Lung (tissue), 16 donors: Measurements from ENCODE around the gene ARHGAP27. TPM values are rescaled to one million over a fixed set of nuclear protein-coding genes. Genes with fewer than 3 reads are reported as not detected.
"Not testable (repeated sequence)": the region's sequence is repeated elsewhere in the genome, so short reads cannot be mapped to it uniquely, and the experiment has no call there.

Source experiments
- ATAC-seq: fragments of 200-7000 bp; cut with Tn5 transposase; one replicate; pipeline ENCODE4 v1.9.1; 2020; ENCODE audit warnings: moderate number of reproducible peaks; ENCODE audit not compliant: insufficient read depth, low FRiP score
- DNase-seq, 3 donors: peaks; one replicate each; pipeline ENCODE4 v3.0.0-alpha.2; 2013 to 2017
- H3K27ac ChIP-seq, 2 donors: one replicate each; pipeline ENCODE4 v1.5.1; 2013; ENCODE audit warnings: mild to moderate bottlenecking in 2 of 2, moderate library complexity in 2 of 2, control low read depth in 1 of 2, inconsistent platforms in 1 of 2, low read depth in 1 of 2, low read length in 1 of 2
- H3K27me3 ChIP-seq, 3 donors: one replicate each; pipeline ENCODE4 v1.5.1; 2013; ENCODE audit warnings: low read length in 2 of 3; ENCODE audit not compliant: control insufficient read depth in 3 of 3, insufficient read depth in 3 of 3
- H3K36me3 ChIP-seq, 4 donors: one replicate each; pipeline ENCODE4 v1.5.1; 2013; ENCODE audit warnings: low read length in 4 of 4, mild to moderate bottlenecking in 1 of 4, moderate library complexity in 1 of 4; ENCODE audit not compliant: control insufficient read depth in 4 of 4, insufficient read depth in 4 of 4
- H3K4me1 ChIP-seq, 5 donors: one replicate each; pipeline ENCODE4 v1.5.1; 2013; ENCODE audit warnings: low read length in 5 of 5, mild to moderate bottlenecking in 2 of 5, moderate library complexity in 1 of 5; ENCODE audit not compliant: control insufficient read depth in 5 of 5, insufficient read depth in 5 of 5
- H3K4me3 ChIP-seq: one replicate; pipeline ENCODE4 v1.5.1; 2013; ENCODE audit warnings: mild to moderate bottlenecking, control low read depth, moderate library complexity
- H3K9ac ChIP-seq, 2 donors: one replicate each; pipeline ENCODE4 v1.5.1; 2013; ENCODE audit warnings: low read length in 2 of 2, control low read depth in 1 of 2; ENCODE audit not compliant: insufficient read depth in 1 of 2
- H3K9me3 ChIP-seq, 4 donors: one replicate each; pipeline ENCODE4 v1.5.1; 2013; ENCODE audit warnings: low read length in 3 of 4, mild to moderate bottlenecking in 1 of 4, moderate library complexity in 1 of 4; ENCODE audit not compliant: control insufficient read depth in 4 of 4, insufficient read depth in 3 of 4
- WGBS, 2 donors: extraction: QIAGEN DNeasy Blood & Tissue Kit; methylation state at CpG; one replicate each; pipeline ENCODE4 v1.1.7; 2013; 5-methylcytosine and 5-hydroxymethylcytosine counted together
- long read RNA-seq, 5 donors: transcript quantifications; one replicate each; lab custom pipeline, GENCODE V29; 2026
- polyA plus RNA-seq, 2 donors: library from polyadenylated mRNA; stranded (reverse); fragments of 200-250 nt; gene quantifications; one replicate each; pipeline ENCODE4 v1.2.1, GENCODE V29; 2013
- total RNA-seq, 2 donors: library from RNA; depleted of rRNA in 1 of 2; stranded (reverse); fragments of >200 nt in 1 of 2; gene quantifications; one replicate each; pipeline ENCODE4 v1.2.1, GENCODE V29; 2014 to 2021
- TF ChIP-seq, protein P1 (sequence below): IDR thresholded peaks from 2 replicates; pipeline ENCODE4 v1.5.1; 2012; ENCODE audit warnings: mild to moderate bottlenecking; ENCODE audit errors: control extremely low read depth, extremely low read depth
- donor health status: control.
- donor health status: control.
- donor health status: Bipolar disorder and iron deficiency.
- donor health status: healthy.
- donor health status: DM: yes; HTN: yes; CAD: no.

Gene ARHGAP27
- total RNA-seq: 10 to 100 TPM; 42.4 to 85.8 TPM
- polyA plus RNA-seq: 10 to 100 TPM; 56.1 to 67.6 TPM
- long read RNA-seq, donor 1: 0 reads
- long read RNA-seq, donor 2: 0 reads
- long read RNA-seq, donor 3, partial matches to known transcripts: 0 of 3 reads
- long read RNA-seq, donor 3, other reads (novel, unspliced or antisense): 0 of 3 reads
- long read RNA-seq, donor 4: 0 reads
- long read RNA-seq, donor 5, partial matches to known transcripts: 0 of 1 reads
- long read RNA-seq, donor 5, other reads (novel, unspliced or antisense): 0 of 1 reads

DNA sequence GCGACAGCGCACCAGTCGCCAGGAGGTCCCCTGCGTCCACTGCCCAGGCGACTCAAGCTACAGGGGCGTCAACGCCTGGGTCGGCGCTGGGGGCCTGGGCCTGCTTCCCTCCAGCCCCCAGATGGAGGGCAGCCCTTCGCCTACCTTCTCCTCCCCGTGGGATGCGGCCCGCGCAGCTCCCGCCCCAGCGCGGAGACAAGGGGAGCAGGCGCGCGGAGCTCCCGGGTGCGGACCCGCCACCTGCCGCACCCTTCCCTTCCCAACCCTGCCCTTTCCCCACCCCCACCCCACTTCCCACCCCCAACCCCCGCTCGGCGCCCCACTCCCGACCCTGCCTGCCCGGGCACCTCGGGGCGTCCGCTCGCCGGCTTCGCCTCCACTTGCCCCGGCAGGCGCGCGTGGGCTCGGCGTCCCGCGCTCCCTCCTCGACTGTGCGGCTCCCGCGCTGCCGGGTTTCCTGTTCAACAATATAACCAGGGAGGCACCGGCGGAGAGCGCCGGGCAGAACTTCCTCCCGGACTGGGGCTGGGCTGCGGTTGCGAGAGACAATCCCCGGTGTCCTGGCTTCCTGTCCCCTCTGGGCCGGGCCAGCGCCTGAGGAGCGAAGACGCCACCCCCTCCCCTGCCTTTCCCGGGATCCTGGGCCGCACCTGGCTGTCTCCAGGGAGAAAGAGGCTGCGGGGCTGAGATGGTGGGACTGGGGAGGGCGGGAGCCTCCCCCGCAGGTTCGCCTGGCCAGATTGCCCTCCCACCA is at the start of gene ARHGAP27:
Gene ARHGAP27, minus strand, starts transcription at position 466 of the 754 bp plus-strand sequence. CDS start 2,591 bp downstream, outside the sequence.
- no peaks in the 10 kb centered on the region for H3K9me3 ChIP-seq
- peaks cover 0 to 21% (median 8%) of the 10 kb centered on the region in 5 donors for H3K4me1 ChIP-seq
- peak within 1 kb of the TSS; percentile 81 to 92 for H3K27ac ChIP-seq
- ATAC-seq (peak; percentile 14), DNase-seq (peak in 2 of 3 donors; percentile 22 to 56)
- 1 to 2% methylated on average over 37 to 66 of the region's 66 CpGs for WGBS, 2 donors
- TF ChIP-seq, protein P1, sequence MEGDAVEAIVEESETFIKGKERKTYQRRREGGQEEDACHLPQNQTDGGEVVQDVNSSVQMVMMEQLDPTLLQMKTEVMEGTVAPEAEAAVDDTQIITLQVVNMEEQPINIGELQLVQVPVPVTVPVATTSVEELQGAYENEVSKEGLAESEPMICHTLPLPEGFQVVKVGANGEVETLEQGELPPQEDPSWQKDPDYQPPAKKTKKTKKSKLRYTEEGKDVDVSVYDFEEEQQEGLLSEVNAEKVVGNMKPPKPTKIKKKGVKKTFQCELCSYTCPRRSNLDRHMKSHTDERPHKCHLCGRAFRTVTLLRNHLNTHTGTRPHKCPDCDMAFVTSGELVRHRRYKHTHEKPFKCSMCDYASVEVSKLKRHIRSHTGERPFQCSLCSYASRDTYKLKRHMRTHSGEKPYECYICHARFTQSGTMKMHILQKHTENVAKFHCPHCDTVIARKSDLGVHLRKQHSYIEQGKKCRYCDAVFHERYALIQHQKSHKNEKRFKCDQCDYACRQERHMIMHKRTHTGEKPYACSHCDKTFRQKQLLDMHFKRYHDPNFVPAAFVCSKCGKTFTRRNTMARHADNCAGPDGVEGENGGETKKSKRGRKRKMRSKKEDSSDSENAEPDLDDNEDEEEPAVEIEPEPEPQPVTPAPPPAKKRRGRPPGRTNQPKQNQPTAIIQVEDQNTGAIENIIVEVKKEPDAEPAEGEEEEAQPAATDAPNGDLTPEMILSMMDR: no peak
- peaks cover 0 to 27% (median 1%) of the 10 kb centered on the region in 4 donors for H3K36me3 ChIP-seq
- no peak within 1 kb of the TSS for H3K9ac ChIP-seq
- H3K27me3 ChIP-seq: peaks cover 0 to 38% (median 24%) of the 10 kb centered on the region in 3 donors
- peak within 1 kb of the TSS; percentile 73 for H3K4me3 ChIP-seq

GRCh38 chr17:45482317-45482716 is 49.6 kb upstream of the ARHGAP27 start:
- ATAC-seq, H3K36me3 ChIP-seq, H3K4me3 ChIP-seq, H3K27me3 ChIP-seq, DNase-seq, H3K27ac ChIP-seq, H3K9ac ChIP-seq, H3K4me1 ChIP-seq, H3K9me3 ChIP-seq: not testable (repeated sequence)
- WGBS, 2 donors: 92 to 93% methylated on average over 3 of the region's 4 CpGs

- peaks cover 0 to 24% (median 3%) of the 10 kb centered on the region in 4 donors for H3K36me3 ChIP-seq
Measured at GRCh38 chr17:45475436-45475835, 42.8 kb upstream of the ARHGAP27 start.

GRCh38 chr17:45472249-45472648 is 39.6 kb upstream of the ARHGAP27 start:
- H3K4me1 ChIP-seq, H3K9ac ChIP-seq, DNase-seq, H3K9me3 ChIP-seq, H3K27ac ChIP-seq, H3K4me3 ChIP-seq, H3K27me3 ChIP-seq, ATAC-seq: not testable (repeated sequence)
- WGBS, 2 donors: 71 to 83% methylated on average over 3 of the region's 3 CpGs
- H3K36me3 ChIP-seq: peaks cover 0 to 23% (median 5%) of the 10 kb centered on the region in 4 donors

More at GRCh38 chr17:45475436-45475835, 42.8 kb upstream of the ARHGAP27 start:
- not testable (repeated sequence) for H3K27ac ChIP-seq, H3K9me3 ChIP-seq, H3K9ac ChIP-seq, H3K4me3 ChIP-seq, H3K27me3 ChIP-seq, ATAC-seq, DNase-seq, H3K4me1 ChIP-seq
- WGBS, 2 donors: 95 to 98% methylated on average over 11 to 14 of the region's 14 CpGs

DNA sequence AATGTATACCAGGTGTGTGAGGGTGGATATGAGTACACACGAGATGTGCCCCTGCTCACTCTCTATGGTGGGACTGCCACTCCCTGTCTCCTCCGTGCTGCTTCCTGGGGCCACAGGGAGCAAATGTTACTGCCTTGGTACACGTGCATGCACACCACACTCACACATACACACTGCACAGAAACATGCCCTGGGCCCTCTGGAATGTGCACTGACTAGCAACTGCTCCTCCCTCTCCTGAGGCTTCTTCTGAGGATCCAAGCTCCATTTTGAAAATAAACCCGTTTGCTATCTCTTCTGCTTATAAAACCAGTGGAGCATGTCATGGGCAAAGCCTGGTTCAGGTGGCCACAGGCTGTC is 36.5 kb upstream of the ARHGAP27 start:
- ATAC-seq, H3K27ac ChIP-seq, H3K9ac ChIP-seq, H3K4me3 ChIP-seq, DNase-seq, H3K9me3 ChIP-seq, H3K4me1 ChIP-seq, H3K27me3 ChIP-seq: not testable (repeated sequence)
- 64 to 66% methylated on average over 4 of the region's 4 CpGs for WGBS, 2 donors
- peaks cover 0 to 14% (median 3%) of the 10 kb centered on the region in 4 donors for H3K36me3 ChIP-seq

DNA sequence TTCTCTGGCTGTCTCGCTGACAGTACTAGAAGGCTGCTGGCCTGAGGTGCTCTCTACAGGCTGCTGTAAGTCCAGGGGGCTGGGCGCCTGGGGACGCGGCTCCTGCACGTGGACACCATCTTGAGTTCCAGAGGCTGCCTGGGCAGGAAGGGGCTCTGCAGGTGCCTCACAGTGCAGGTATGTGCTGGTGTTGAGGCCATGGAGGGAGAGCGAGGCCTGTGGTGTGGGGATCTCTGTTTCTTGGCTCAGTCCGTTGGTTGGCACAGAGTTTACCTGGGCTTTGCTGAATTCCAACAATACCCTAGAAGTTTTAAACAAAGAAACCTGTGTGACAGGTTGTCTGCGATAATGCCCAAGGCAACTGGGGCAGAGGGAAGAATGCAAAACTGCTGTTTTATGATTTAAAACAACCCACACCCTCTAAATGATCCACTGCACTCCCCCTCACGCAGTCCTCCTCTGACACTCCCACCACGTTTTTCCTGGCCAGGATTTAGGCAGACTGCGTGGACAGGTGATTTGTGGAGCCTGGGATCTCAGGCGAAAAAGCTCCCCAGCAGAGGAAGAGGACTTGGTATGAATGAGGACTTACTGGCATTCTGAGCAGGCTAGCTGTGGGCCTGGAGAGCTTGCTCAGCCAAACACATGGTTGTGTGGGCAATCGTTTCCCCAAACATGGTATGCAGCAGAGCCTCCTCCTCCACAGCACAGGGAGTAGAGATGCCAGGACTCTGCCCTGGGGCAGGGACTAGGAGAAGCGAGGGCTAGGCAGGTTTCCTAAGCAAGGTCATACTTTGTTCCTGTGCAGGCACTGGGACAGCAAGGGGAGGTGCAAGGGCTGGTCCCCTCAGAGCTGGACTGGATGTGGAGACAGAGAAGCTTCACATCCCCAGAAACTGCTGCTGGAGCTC is 35.9 kb upstream of the ARHGAP27 start:
- H3K9ac ChIP-seq, H3K27ac ChIP-seq, H3K9me3 ChIP-seq, H3K4me1 ChIP-seq, DNase-seq, ATAC-seq, H3K4me3 ChIP-seq, H3K27me3 ChIP-seq: not testable (repeated sequence)
- H3K36me3 ChIP-seq: peaks cover 0 to 14% (median 3%) of the 10 kb centered on the region in 4 donors
- 85 to 89% methylated on average over 12 to 14 of the region's 14 CpGs for WGBS, 2 donors
